Adrenal gland (tissue), 12 donors: Measurements from ENCODE around the gene PWWP2B. TPM values are rescaled to one million over a fixed set of nuclear protein-coding genes. Genes with fewer than 3 reads are reported as not detected.

Source experiments
- DNase-seq, 7 donors: peaks; one replicate each; pipeline ENCODE4 v3.0.0-alpha.2; 2019 to 2020
- H3K27ac ChIP-seq, 5 donors: fragments of 200-600 bp; sonication (generic) in 4 of 5; 1 replicate in 3 of 5; 2 replicates in 2 of 5; pipeline versions ENCODE4 v1.5.1 to v1.8.0; 2016 to 2020; ENCODE audit warnings: mild to moderate bottlenecking in 1 of 5
- H3K27me3 ChIP-seq: fragments of 200-600 bp; 2 replicates; pipeline ENCODE4 v1.8.0; 2021
- H3K36me3 ChIP-seq, 2 donors: fragments of 200-600 bp; replicated peaks in 1 of 2; 1 replicate in 1 of 2; 2 replicates in 1 of 2; pipeline versions ENCODE4 v1.5.1 to v1.8.0; 2018 to 2022
- H3K4me1 ChIP-seq, 2 donors: fragments of 200-600 bp; replicated peaks in 1 of 2; 1 replicate in 1 of 2; 2 replicates in 1 of 2; pipeline versions ENCODE4 v1.5.1 to v1.8.0; 2018 to 2021
- H3K4me3 ChIP-seq, 4 donors: fragments of 200-600 bp; sonication (generic) in 3 of 4; one replicate each; pipeline ENCODE4 v1.5.1; 2016 to 2018
- H3K9me3 ChIP-seq, 3 donors: fragments of 200-600 bp; sonication (generic) in 1 of 3; replicated peaks in 1 of 3; 1 replicate in 2 of 3; 2 replicates in 1 of 3; pipeline versions ENCODE4 v1.5.1 to v1.8.0; 2016 to 2021
- POLR2A ChIP-seq, 2 donors: fragments of 450-650 bp; IDR thresholded peaks; one replicate each; pipeline ENCODE4 v1.6.1; 2017; ENCODE audit warnings: antibody characterized with exemption in 2 of 2, mild to moderate bottlenecking in 2 of 2, moderate library complexity in 1 of 2
- WGBS, 4 donors: extraction: QIAGEN DNeasy Blood & Tissue Kit in 2 of 4; methylation state at CpG; one replicate each; pipeline versions ENCODE4 v1.1.5 to v1.1.7; 2013 to 2017; 5-methylcytosine and 5-hydroxymethylcytosine counted together
- intact Hi-C, 2 donors: fragments of 100-400 bp; cut with DNase I; formaldehyde crosslinking; loops; one replicate each; pipeline versions ENCODE4 v1.14.1 to v1.15.0; 2022 to 2023
- polyA plus RNA-seq, 3 donors: library from polyadenylated mRNA; stranded (reverse); fragments of 200-250 nt in 2 of 3; fragments of 350-450 nt in 1 of 3; fragmentation: Illumina TruSeq in 1 of 3; extraction: RNeasy Lipid Tissue Mini Kit (QIAGEN cat#74804) in 1 of 3; gene quantifications; one replicate each; pipeline ENCODE4 v1.2.3, GENCODE V29; 2013 to 2014
- total RNA-seq, 9 donors: library from RNA; depleted of rRNA in 4 of 9; stranded (reverse); fragments of >200 nt in 4 of 9; fragments of 120-200 nt in 1 of 9; fragmentation: NEBNext Ultra II Directional in 1 of 9; extraction: Animal tissue kit (Norgen Biotek cat#: 25700) in 1 of 9; gene quantifications; one replicate each; pipeline versions ENCODE4 v1.1.0 to v1.2.4, GENCODE V29; 2013 to 2023
- TF ChIP-seq, protein P1 (sequence below), 6 experiments: fragments of 450-650 bp in 4 of 6; fragments of 200-600 bp in 2 of 6; sonication (generic) in 1 of 6; IDR thresholded peaks; 1 replicate in 5 of 6; 2 replicates in 1 of 6; pipeline versions ENCODE4 v1.5.1 to v1.8.0; 2016 to 2021; ENCODE audit warnings: antibody characterized with exemption in 6 of 6, mild to moderate bottlenecking in 2 of 6, moderate library complexity in 1 of 6
- donor health status: healthy with polysubstance abuse.
- donor health status: Bipolar disorder and iron deficiency.
- donor health status: DM: yes; HTN: yes; CAD: no.
- donor health status: DM: no; HTN: no; CAD: no.
- donor health status: DM: no; HTN: no; CAD: no.
- donor health status: DM: yes; HTN: yes; CAD: no.

Gene PWWP2B
- total and polyA plus RNA-seq, 12 donors = 3.4 to 75.3 (median 40.7) TPM

DNA sequence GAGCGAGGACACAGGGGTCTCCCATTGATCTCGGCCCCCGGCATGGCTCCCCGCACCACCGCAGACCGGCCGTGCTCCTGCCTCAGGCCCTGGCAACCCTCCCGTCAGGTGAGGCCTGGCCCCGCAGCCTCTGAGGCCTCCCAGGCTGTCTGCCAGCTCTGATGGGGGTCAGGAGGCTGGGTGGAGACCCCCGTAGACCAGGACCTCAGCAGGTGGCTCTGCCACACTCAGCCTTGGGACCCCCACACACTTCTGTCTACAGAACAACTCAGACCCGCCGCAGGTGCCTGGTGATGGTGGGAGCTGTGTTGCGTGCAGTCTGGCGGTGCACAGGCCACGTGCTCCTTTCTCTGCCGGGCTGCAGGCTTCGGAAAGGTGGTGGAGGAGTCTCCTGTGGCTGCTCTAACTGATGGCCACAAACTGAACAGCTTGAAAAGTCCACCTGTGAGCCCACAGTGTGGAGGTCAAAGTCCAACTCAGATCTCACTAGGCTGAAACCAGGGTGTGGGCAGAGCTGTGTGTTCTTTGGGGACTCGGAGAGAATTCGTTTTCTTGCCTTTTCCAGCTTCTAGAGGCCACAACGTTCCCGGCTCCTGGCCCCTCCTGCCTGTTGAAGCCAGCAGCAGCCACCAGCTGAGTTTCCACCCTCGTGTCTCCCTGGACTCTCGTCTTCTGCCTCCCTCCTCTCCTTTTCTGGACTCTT is 62.5 kb downstream of the PWWP2B start:
- H3K27me3 ChIP-seq = no peaks in the 10 kb centered on the region
- H3K36me3 ChIP-seq = no peaks in the 10 kb centered on the region
- H3K27ac ChIP-seq = no peak overlapping the region
- peaks cover 0 to 1% of the 10 kb centered on the region in 2 donors for H3K4me1 ChIP-seq
- H3K9me3 ChIP-seq = no peaks in the 10 kb centered on the region
- peak in 4 of 7 donors; percentile 8 to 19 (median 11) for DNase-seq
- no peak overlapping the region for H3K4me3 ChIP-seq
- intact Hi-C loops = loop anchor here (2.0 to 5.0 kb wide), 4 partner anchors 78 to 183 kb away; partner anchors contain the start of gene INPP5A (in 1 of the 2)
- TF ChIP-seq, protein P1, sequence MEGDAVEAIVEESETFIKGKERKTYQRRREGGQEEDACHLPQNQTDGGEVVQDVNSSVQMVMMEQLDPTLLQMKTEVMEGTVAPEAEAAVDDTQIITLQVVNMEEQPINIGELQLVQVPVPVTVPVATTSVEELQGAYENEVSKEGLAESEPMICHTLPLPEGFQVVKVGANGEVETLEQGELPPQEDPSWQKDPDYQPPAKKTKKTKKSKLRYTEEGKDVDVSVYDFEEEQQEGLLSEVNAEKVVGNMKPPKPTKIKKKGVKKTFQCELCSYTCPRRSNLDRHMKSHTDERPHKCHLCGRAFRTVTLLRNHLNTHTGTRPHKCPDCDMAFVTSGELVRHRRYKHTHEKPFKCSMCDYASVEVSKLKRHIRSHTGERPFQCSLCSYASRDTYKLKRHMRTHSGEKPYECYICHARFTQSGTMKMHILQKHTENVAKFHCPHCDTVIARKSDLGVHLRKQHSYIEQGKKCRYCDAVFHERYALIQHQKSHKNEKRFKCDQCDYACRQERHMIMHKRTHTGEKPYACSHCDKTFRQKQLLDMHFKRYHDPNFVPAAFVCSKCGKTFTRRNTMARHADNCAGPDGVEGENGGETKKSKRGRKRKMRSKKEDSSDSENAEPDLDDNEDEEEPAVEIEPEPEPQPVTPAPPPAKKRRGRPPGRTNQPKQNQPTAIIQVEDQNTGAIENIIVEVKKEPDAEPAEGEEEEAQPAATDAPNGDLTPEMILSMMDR (IDR thresholded peaks at IDR 0.05) = no peak
- TF ChIP-seq POLR2A (IDR thresholded peaks at IDR 0.05) = no peak
- WGBS, 4 donors = 66 to 80% (median 76%) methylated on average over 12 to 23 of the region's 23 CpGs

DNA sequence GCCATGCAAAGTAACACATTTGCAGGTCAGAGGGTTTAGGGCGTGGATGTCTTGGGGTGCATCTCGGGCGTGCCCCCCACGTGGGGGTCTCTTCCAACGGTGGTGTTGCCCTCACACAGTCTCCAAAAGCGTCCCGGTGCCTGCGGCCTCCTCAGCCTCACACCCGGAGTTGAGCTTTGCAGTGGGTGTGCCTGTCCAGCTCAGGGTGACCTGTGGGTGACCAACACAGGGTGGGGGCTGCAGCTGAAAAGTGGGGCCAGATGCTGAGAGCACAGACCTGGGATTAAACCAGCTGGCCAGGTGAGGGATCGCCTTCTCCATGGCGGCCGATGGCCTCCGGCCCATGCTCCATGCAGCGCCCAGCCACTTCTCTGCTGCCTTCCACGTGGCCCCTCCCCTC is 63.1 kb downstream of the PWWP2B start:
- peak in 3 of 7 donors; percentile 13 to 15 (median 14) for DNase-seq
- H3K27ac ChIP-seq = no peak overlapping the region
- H3K9me3 ChIP-seq = no peaks in the 10 kb centered on the region
- 82 to 87% (median 83%) methylated on average over 4 to 15 of the region's 15 CpGs for WGBS, 4 donors
- no peak overlapping the region for H3K4me3 ChIP-seq
- H3K36me3 ChIP-seq = no peaks in the 10 kb centered on the region
- peaks cover 0 to 7% of the 10 kb centered on the region in 2 donors for H3K4me1 ChIP-seq
- intact Hi-C loops = no loop called here
- no peaks in the 10 kb centered on the region for H3K27me3 ChIP-seq
- TF ChIP-seq, protein P1 (IDR thresholded peaks at IDR 0.05) = no peak
- no peak for TF ChIP-seq POLR2A (IDR thresholded peaks at IDR 0.05)

DNA sequence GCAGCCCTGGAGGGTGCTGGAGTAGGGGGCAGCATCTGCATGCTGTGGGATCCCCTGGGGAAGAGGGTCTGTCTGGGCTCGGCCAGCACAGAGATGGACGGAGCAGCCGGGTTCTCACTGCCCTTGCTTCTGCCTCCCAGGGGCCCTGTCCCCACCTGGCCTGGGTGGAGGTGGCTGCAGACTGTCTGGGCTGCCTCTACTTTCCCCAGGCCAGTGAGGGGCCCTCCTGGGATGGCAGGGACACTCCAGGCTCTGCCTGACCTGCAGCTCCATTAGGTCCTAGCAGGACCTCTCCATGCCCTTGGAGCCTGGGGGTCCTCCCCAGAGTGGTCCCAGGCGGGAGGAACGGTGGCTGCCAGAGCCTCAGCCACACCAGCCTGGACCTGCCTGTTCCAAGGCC is 63.7 kb downstream of the PWWP2B start:
- intact Hi-C loops = no loop called here
- no peak overlapping the region for H3K27ac ChIP-seq
- no peak overlapping the region for H3K4me3 ChIP-seq
- 76 to 90% (median 84%) methylated on average over 3 to 5 of the region's 5 CpGs; no CpG with 5 or more reads in 1 of the 4 donors for WGBS, 4 donors
- H3K27me3 ChIP-seq = no peaks in the 10 kb centered on the region
- H3K4me1 ChIP-seq = peaks cover 0 to 7% of the 10 kb centered on the region in 2 donors
- TF ChIP-seq POLR2A (IDR thresholded peaks at IDR 0.05) = no peak
- TF ChIP-seq, protein P1 (IDR thresholded peaks at IDR 0.05) = no peak
- no peaks in the 10 kb centered on the region for H3K9me3 ChIP-seq
- DNase-seq = no peak
- H3K36me3 ChIP-seq = no peaks in the 10 kb centered on the region

DNA sequence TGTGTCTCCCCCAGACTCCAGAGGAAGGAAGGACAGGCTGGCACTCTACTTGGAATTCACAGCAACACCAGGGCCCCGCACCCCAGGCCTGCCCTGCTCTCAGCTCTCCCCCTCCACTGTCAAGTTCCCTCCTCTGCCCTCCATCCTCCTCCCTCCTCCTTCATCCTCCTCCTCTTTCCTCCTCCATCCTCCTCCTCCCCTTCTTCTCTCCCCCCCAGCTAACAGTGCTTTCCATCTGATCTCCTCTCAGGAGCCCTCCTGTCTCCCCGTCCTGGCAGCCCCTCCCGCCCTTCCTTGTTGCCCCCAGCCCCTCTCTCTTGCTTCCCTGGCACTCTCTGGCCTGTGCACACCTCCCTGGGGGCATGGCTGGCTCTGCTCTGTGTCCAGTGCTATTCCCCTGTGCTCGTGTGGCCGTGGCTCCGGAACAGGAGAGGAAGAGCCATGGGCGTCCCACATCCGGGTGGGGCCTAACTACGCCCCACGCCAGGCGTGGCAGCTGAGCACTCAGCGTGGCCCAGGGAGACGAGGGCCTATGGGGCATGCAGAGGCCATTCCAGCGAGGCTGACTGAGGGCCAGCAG is 64.2 kb downstream of the PWWP2B start:
- no peaks in the 10 kb centered on the region for H3K36me3 ChIP-seq
- peak in 1 of 7 donors; percentile 10 for DNase-seq
- TF ChIP-seq, protein P1 (IDR thresholded peaks at IDR 0.05) = no peak
- no peak for TF ChIP-seq POLR2A (IDR thresholded peaks at IDR 0.05)
- no peaks in the 10 kb centered on the region for H3K27me3 ChIP-seq
- peaks cover 0 to 7% of the 10 kb centered on the region in 2 donors for H3K4me1 ChIP-seq
- H3K27ac ChIP-seq = no peak overlapping the region
- intact Hi-C loops = no loop called here
- no peaks in the 10 kb centered on the region for H3K9me3 ChIP-seq
- H3K4me3 ChIP-seq = no peak overlapping the region
- WGBS, 4 donors = 80 to 90% (median 85%) methylated on average over 11 to 14 of the region's 14 CpGs
